ENCODE measurements around the gene SLCO4A1.
"Not testable (repeated sequence)": the region's sequence is repeated elsewhere in the genome, so short reads cannot be mapped to it uniquely, and the experiment has no call there.

The SLCO4A1 gene

GRCh38 chr20:62624325-62624690 is 18.0 kb upstream of the SLCO4A1 start:
- H3K27ac ChIP-seq: peak overlapping the region; percentile 78
- TF ChIP-seq CTCF (IDR thresholded peaks at IDR 0.05) (peak; percentile 51), ZFX (IDR thresholded peaks at IDR 0.05; ENCODE audit: borderline replicate concordance) (no peak)

GRCh38 chr20:62624719-62625453 is 17.4 kb upstream of the SLCO4A1 start:
- no peak for TF ChIP-seq ZFX (IDR thresholded peaks at IDR 0.05; ENCODE audit: borderline replicate concordance)
- peak; percentile 3; the same call in 1 of the 2 replicates for TF ChIP-seq CTCF (IDR thresholded peaks at IDR 0.05)
- no peak overlapping the region for H3K27ac ChIP-seq

DNA sequence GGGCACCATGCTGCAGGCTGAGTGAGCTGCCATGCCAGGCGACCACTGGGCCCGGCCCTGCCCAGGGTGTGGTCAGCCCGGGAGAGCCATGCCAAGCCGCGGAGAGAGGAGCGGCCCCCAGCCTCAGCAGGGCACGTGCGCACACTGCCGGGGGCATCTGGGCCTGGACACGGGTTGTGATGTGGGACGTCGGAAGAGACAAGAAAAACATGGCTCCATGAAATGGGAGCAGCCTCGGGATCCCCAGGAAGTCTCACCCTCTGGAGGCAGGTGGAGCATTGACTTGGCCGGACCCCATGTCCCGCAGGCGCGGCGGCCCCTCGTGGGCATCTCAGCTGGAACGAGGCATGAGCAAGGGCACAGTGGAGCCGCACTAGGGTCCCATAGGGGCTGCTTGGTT is 16.8 kb upstream of the SLCO4A1 start:
- no peak overlapping the region for H3K27ac ChIP-seq
- TF ChIP-seq ZFX (IDR thresholded peaks at IDR 0.05; ENCODE audit: borderline replicate concordance) (no peak), CTCF (IDR thresholded peaks at IDR 0.05) (no peak)

DNA sequence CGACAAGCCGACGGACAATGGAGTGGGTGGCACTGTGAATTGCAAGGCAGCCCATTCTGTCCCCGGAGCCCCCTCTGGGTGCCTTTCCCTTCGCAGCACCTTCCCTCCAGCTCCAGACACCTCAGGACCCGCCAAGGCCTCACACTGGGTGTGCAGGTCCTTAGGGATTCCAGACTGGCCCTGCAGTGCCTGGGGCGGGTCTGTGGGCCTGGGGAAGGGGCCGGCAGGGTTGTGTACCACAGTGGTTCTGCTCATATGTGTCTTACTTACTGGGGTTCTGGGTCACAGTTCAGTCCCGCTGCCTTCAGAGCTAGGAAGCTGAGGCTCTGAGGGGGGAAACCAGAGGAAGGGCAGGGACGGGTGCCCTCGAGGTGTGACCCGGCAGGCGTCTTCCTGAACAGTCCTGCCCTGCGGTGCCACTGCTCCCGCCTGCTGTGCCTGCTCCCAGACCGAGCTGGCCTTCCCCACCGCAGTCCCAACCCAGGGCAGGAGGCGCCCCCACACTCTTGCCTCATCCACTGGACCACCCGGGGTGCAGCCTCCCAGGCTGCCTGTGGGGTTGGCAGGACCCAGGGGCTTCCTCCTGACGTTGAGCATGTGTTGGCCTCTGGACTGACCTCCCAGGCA is 16.3 kb upstream of the SLCO4A1 start:
- TF ChIP-seq ZFX (IDR thresholded peaks at IDR 0.05; ENCODE audit: borderline replicate concordance) (no peak), CTCF (IDR thresholded peaks at IDR 0.05) (no peak)
- H3K27ac ChIP-seq: no peak overlapping the region

DNA sequence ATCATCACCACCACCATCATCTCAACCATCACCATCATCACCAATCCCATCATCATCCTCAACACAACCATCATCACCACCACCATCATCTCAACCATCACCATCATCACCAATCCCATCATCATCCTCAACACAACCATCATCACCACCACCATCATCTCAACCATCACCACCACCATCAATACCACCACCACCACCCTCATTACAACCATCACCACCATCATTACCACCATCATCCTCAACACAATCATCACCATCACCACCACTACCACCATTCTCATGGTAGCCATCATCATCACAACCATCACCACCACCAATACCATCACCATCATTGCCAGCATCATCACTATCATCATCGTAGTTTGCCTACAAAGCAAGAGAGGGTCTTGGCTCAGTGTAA is 14.9 kb upstream of the SLCO4A1 start:
- not testable (repeated sequence) for H3K27ac ChIP-seq

DNA sequence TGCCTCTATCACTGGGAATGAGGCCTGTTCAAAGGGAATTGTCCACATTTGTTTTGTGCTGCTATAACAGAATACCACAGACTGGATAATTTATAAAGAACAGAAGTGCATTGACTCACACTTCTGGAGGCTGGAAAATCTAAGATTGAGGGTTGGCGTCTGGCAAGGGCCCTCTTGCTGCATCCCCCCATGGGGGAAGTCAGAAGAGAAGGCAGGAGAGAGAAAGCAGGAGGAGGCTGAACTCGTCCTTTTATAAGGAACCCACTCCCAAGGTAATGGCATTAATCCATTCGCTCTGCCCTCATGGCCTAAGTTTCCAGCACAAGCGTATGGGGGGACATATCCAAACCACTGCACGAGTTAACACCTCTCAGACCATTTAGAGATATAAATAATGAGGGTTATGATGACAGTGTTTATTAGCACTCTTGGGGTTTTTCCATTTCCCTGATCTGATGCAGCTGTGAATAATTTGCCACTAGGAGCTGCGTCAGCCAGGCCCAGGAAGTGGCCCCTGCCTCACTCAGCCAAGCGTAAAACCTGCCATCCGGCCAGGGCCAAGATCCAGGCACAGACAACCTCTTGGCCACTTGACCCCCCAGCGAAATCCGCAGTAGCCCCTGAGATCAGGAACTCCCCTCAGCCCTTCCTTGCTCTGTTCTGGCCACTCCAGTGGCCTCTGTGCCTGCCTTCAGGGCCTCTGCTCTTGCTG is 14.2 kb upstream of the SLCO4A1 start:
- H3K27ac ChIP-seq: no peak overlapping the region
- TF ChIP-seq ZFX (IDR thresholded peaks at IDR 0.05; ENCODE audit: borderline replicate concordance) (no peak), CTCF (IDR thresholded peaks at IDR 0.05) (no peak)

GRCh38 chr20:62628691-62629090 is 13.6 kb upstream of the SLCO4A1 start:
- TF ChIP-seq ZFX (IDR thresholded peaks at IDR 0.05; ENCODE audit: borderline replicate concordance) (no peak), CTCF (IDR thresholded peaks at IDR 0.05) (no peak)
- H3K27ac ChIP-seq: no peak overlapping the region
